LNCAP (cell line): ENCODE measurements around the gene EPHB3.

ENCODE experiments used
- CTCF ChIP-seq: fragments of 450-650 bp; IDR thresholded peaks from 2 replicates; pipeline ENCODE4 v1.5.1; 2017; ENCODE audit warnings: mild to moderate bottlenecking

The EPHB3 gene

GRCh38 chr3:184600685-184601377 lies 39.2 kb downstream of the EPHB3 start:
- no peak for TF ChIP-seq CTCF

- no peak for TF ChIP-seq CTCF
Measured at GRCh38 chr3:184601576-184602371, 40.2 kb downstream of the EPHB3 start.

GRCh38 chr3:184602372-184603150 lies 41.0 kb downstream of the EPHB3 start:
- TF ChIP-seq CTCF = no peak

- TF ChIP-seq CTCF = no peak
Measured at GRCh38 chr3:184603151-184604030, 41.8 kb downstream of the EPHB3 start.

GRCh38 chr3:184604039-184604601 lies 42.5 kb downstream of the EPHB3 start:
- no peak for TF ChIP-seq CTCF

GRCh38 chr3:184604615-184605290 lies 43.2 kb downstream of the EPHB3 start:
- no peak for TF ChIP-seq CTCF
